ENCODE results near the gene PHF14.

The PHF14 gene

DNA sequence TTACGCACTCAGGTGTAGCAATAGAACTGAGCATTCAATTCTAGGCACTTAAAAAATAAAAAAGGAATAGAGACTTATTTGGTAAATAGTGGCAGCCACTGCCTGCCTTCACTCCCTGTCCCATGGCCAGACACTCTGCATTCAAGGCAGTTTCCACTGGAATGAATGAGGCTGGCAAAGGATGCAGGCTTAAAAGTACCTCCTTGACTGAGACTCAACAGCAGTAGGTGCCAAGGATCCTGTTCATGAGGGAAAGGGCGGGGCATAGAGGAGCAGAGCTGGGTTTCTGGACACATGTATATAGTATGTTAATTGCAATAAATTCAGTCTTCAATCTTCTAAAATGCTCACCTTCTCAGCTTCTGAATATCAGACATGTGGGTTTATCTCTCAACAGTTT is 242.6 kb downstream of the PHF14 start:
- TF ChIP-seq, protein P1, sequence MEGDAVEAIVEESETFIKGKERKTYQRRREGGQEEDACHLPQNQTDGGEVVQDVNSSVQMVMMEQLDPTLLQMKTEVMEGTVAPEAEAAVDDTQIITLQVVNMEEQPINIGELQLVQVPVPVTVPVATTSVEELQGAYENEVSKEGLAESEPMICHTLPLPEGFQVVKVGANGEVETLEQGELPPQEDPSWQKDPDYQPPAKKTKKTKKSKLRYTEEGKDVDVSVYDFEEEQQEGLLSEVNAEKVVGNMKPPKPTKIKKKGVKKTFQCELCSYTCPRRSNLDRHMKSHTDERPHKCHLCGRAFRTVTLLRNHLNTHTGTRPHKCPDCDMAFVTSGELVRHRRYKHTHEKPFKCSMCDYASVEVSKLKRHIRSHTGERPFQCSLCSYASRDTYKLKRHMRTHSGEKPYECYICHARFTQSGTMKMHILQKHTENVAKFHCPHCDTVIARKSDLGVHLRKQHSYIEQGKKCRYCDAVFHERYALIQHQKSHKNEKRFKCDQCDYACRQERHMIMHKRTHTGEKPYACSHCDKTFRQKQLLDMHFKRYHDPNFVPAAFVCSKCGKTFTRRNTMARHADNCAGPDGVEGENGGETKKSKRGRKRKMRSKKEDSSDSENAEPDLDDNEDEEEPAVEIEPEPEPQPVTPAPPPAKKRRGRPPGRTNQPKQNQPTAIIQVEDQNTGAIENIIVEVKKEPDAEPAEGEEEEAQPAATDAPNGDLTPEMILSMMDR (conservative IDR thresholded peaks at IDR 0.05) = no peak
- no peak for TF ChIP-seq ZFX (IDR thresholded peaks at IDR 0.05)
- no peak overlapping the region for H3K27ac ChIP-seq

DNA sequence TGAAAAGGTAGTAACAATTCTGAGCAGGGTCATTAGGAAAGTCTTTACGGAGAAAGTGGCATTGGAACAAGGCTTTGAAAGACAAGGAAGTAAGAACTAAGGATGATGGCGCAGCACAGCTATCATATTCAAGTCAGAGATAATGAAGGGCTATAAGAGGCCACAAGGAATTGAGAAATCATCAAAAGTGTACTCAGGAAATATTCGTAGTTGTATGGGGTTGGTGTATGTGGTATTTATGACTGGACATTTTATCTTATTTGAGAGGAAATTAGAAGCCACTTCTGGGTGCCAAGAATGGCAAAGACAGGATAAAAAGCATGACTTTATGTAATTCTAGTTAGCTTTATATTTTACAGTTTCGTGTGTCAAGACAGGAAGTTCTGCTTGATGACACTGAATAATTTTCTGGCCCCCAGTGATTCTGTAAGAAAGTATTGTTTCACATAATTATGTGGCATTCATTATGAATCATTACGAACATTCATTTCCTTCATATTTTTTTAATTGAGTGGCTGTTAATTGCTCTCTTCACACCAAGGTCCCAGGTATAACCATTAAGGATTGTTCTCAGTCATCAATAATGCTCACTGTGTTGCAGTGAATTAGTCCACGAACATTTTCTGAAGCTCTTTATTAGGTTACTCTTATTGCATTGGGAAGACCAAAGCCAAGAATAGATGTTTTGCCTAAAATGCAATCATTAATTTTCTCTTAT is 244.3 kb downstream of the PHF14 start:
- TF ChIP-seq, protein P1 (conservative IDR thresholded peaks at IDR 0.05) = no peak
- no peak for TF ChIP-seq ZFX (IDR thresholded peaks at IDR 0.05)
- no peak overlapping the region for H3K27ac ChIP-seq
